Endothelial cell of umbilical vein (primary cell): ENCODE results near the gene ABR.

Experiments
- CTCF ChIP-seq, 2 donors: IDR thresholded peaks; 1 replicate in 1 of 2; 2 replicates in 1 of 2; pipeline ENCODE4 v1.5.1; 2011; ENCODE audit warnings: low read length in 2 of 2, mild to moderate bottlenecking in 2 of 2, moderate library complexity in 2 of 2, control low read depth in 1 of 2, inconsistent platforms in 1 of 2, low read depth in 1 of 2; ENCODE audit not compliant: insufficient read depth in 1 of 2; ENCODE audit errors: extremely low read depth in 1 of 2
- EZH2 ChIP-seq: IDR thresholded peaks from 2 replicates; pipeline ENCODE4 v1.6.1; 2012; ENCODE audit warnings: borderline replicate concordance, low read depth, mild to moderate bottlenecking, moderate library complexity, low read length, inconsistent platforms; ENCODE audit not compliant: severe bottlenecking
- JUN ChIP-seq: IDR thresholded peaks from 2 replicates; pipeline ENCODE4 v1.6.1; 2011; ENCODE audit warnings: borderline replicate concordance, low read depth; ENCODE audit not compliant: insufficient read length, insufficient read depth
- MAX ChIP-seq: IDR thresholded peaks from 2 replicates; pipeline ENCODE4 v1.6.1; 2011; ENCODE audit not compliant: insufficient read depth, insufficient read length
- MYC ChIP-seq: IDR thresholded peaks from one replicate; pipeline ENCODE4 v1.6.1; 2011; ENCODE audit warnings: mild to moderate bottlenecking, low read depth, low read length
- POLR2A ChIP-seq: IDR thresholded peaks from 2 replicates; pipeline ENCODE4 v1.6.1; 2012; ENCODE audit warnings: low read depth, mild to moderate bottlenecking, control low read depth, low read length
- POLR2AphosphoS5 ChIP-seq: IDR thresholded peaks from 2 replicates; pipeline ENCODE4 v1.6.1; 2012; ENCODE audit warnings: low read depth, mild to moderate bottlenecking, control low read depth, low read length, moderate library complexity; ENCODE audit not compliant: insufficient read depth

- TF ChIP-seq EZH2 (no peak), CTCF (IDR thresholded peaks at IDR 0.05; ENCODE audit: extremely low read depth in 1 of 2, insufficient read depth in 1 of 2, low read depth in 1 of 2, low read length in 2 of 2) (no peak), POLR2A (no peak), MAX (no peak), JUN (no peak), POLR2AphosphoS5 (no peak), MYC (no peak)
Measured at GRCh38 chr17:969811-970355, 209.9 kb downstream of the ABR start.
